GM21786 (cell line): ENCODE results near the gene DAB1.
"Not testable (repeated sequence)": the region's sequence is repeated elsewhere in the genome, so short reads cannot be mapped to it uniquely, and the experiment has no call there.

Source experiments
- ATAC-seq: cut with Tn5 transposase; IDR thresholded peaks from one replicate; pipeline ENCODE4 v1.9.1; 2021; ENCODE audit not compliant: unreplicated experiment

DAB1 gene

GRCh38 chr1:57229998-57230397, 193.9 kb downstream of the DAB1 start:
- no peak for ATAC-seq

- ATAC-seq: no peak
Measured at GRCh38 chr1:57229076-57229475, 194.8 kb downstream of the DAB1 start.

GRCh38 chr1:57222801-57223200, 201.1 kb downstream of the DAB1 start:
- no peak for ATAC-seq

- no peak for ATAC-seq
Measured at GRCh38 chr1:57222307-57222706, 201.6 kb downstream of the DAB1 start.

- not testable (repeated sequence) for ATAC-seq
Measured at GRCh38 chr1:57220905-57221304, 203.0 kb downstream of the DAB1 start.

GRCh38 chr1:57218487-57219079, 205.3 kb downstream of the DAB1 start:
- no peak for ATAC-seq

GRCh38 chr1:57217905-57218304, 206.0 kb downstream of the DAB1 start:
- no peak for ATAC-seq

- no peak for ATAC-seq
Measured at GRCh38 chr1:57214951-57215575, 208.8 kb downstream of the DAB1 start.

- ATAC-seq: no peak
Measured at GRCh38 chr1:57210881-57211280, 213.0 kb downstream of the DAB1 start.

- no peak for ATAC-seq
Measured at GRCh38 chr1:57209495-57209894, 214.4 kb downstream of the DAB1 start.

GRCh38 chr1:57208741-57209302, 215.0 kb downstream of the DAB1 start:
- no peak for ATAC-seq

- ATAC-seq: no peak
Measured at GRCh38 chr1:57206038-57206437, 217.8 kb downstream of the DAB1 start.

GRCh38 chr1:57204942-57205787, 218.7 kb downstream of the DAB1 start:
- no peak for ATAC-seq

GRCh38 chr1:57204091-57204490, 219.8 kb downstream of the DAB1 start:
- ATAC-seq: no peak

GRCh38 chr1:57202241-57202640, 221.6 kb downstream of the DAB1 start:
- ATAC-seq: no peak

GRCh38 chr1:57198912-57199311, 224.9 kb downstream of the DAB1 start:
- no peak for ATAC-seq

- no peak for ATAC-seq
Measured at GRCh38 chr1:57195436-57195941, 228.4 kb downstream of the DAB1 start.

- ATAC-seq: no peak
Measured at GRCh38 chr1:57192222-57192621, 231.6 kb downstream of the DAB1 start.

GRCh38 chr1:57190898-57191297, 233.0 kb downstream of the DAB1 start:
- no peak for ATAC-seq

- no peak for ATAC-seq
Measured at GRCh38 chr1:57188168-57188567, 235.7 kb downstream of the DAB1 start.

- no peak for ATAC-seq
Measured at GRCh38 chr1:57186455-57186854, 237.4 kb downstream of the DAB1 start.

- ATAC-seq: no peak
Measured at GRCh38 chr1:57179001-57179400, 244.9 kb downstream of the DAB1 start.
